Hepatocyte (in vitro differentiated cells): Measurements from ENCODE around the gene SEMG2.

ENCODE experiments used
- CTCF ChIP-seq: fragments of 200-600 bp; sonication (generic); IDR thresholded peaks from 2 replicates; pipeline ENCODE4 v1.5.1; 2016; ENCODE audit warnings: antibody characterized with exemption, mild to moderate bottlenecking; ENCODE audit not compliant: poor library complexity
- EZH2 ChIP-seq: fragments of 200-600 bp; sonication (generic); IDR thresholded peaks from 2 replicates; pipeline ENCODE4 v1.6.1; 2016; ENCODE audit warnings: antibody characterized with exemption, mild to moderate bottlenecking, borderline replicate concordance

DNA sequence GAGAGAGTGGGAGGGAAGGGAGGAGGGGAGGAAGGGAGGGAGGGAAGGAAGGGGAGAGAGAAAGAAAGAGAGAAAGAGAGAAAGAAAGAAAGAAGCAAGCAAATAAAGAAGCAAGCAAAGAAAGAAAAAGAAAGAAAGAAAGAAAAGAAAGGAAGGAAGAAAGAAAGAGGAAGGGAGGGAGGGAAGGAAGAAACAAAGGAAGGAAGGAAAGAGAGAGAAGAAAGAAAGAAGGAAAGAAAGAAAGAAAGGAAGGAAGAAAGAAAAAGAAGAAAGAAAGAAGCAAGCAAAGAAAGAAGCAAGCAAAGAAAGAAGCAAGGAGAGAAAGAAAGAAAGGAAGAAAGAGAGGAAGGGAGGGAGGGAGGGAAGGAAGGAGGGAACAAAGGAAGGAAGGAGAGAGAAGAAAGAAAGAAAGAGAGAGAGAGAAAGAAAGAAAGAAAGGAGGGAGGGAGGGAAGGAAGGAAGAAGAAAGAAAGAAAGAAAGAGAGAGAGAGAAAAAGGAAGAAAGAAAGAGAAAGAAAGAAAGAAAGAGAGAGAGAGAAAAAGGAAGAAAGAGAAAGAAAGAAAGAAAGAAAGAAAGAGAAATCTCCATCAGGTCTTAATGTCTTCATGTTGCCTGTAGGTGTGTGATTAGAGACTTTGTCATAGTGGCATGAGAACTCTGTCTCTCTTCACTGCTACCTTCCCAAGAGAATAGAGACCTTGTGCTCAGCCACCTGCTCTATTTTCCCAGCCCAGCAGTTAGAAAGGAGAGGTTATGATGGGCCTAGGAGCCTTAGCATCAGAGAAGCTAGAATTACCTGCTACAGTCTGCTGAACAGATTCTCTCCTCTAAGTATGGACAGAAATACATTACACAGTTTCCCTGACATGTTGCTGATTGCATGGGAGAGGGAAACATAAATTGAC, 9.4 kb upstream of the SEMG2 start:
- TF ChIP-seq CTCF, result no peak
- no peak for TF ChIP-seq EZH2
